B cell (primary cell): ENCODE measurements around the gene KLHL18.

Source experiments
- CTCF ChIP-seq: fragments of 200-600 bp; IDR thresholded peaks from one replicate; pipeline ENCODE4 v1.8.0; 2022; ENCODE audit warnings: antibody characterized with exemption, mild to moderate bottlenecking
- EZH2 ChIP-seq: IDR thresholded peaks from 2 replicates; pipeline ENCODE4 v1.6.1; 2012; ENCODE audit warnings: borderline replicate concordance, low read depth, mild to moderate bottlenecking, moderate library complexity, low read length; ENCODE audit not compliant: insufficient read depth, poor library complexity, severe bottlenecking

- TF ChIP-seq CTCF (no peak), EZH2 (no peak)
Observed at GRCh38 chr3:47306022-47306421, 23.3 kb downstream of the KLHL18 start.
